OCI-M2 (cell line): ENCODE measurements around the gene OR51V1.
"Not testable (repeated sequence)": the region's sequence is repeated elsewhere in the genome, so short reads cannot be mapped to it uniquely, and the experiment has no call there.

Experiments used
- DNase-seq: peaks from one replicate; lab custom pipeline; 2025; ENCODE audit not compliant: unreplicated experiment; lab: John Stamatoyannopoulos, UW

OR51V1 gene

DNA sequence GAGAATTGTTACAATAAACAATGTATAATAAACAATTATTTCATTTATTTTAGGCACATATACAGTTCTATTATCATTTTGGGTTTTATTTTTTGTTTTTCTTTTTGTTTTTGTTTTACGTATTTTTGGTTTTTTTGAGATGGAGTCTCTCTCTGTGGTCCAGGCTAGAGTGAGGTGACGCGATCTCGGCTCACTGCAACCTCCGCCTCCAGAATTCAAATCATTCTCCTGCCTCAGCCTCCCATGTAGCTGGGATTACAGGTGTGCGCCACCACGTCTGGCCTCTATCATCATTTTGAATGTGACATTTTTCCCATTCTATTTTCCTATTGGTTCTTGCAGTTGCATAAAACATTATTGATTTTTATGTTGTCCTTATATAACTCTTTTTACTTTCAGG is 25.5 kb downstream of the OR51V1 start:
- DNase-seq = no peak

GRCh38 chr11:5171856-5172255 is 28.6 kb downstream of the OR51V1 start:
- DNase-seq = no peak

GRCh38 chr11:5165898-5166297 is 34.6 kb downstream of the OR51V1 start:
- not testable (repeated sequence) for DNase-seq

DNA sequence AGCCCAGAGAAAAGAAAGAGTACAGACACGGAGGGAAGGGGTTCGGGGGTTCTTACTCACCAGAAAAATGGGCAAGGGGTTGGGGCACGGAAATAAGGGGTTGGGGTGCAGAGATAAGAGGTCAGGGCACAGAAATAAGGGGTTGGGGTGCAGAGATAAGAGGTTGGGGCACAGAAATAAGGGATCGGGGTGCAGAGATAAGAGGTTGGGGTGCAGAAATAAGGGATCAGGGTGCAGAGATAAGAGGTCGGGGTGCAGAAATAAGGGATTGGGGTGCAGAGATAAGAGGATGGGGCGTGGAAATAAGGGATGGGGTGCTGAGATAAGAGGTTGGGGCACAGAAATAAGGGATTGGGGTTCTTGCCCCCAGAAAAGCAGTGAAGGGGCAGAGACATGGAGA is 35.7 kb downstream of the OR51V1 start:
- not testable (repeated sequence) for DNase-seq

DNA sequence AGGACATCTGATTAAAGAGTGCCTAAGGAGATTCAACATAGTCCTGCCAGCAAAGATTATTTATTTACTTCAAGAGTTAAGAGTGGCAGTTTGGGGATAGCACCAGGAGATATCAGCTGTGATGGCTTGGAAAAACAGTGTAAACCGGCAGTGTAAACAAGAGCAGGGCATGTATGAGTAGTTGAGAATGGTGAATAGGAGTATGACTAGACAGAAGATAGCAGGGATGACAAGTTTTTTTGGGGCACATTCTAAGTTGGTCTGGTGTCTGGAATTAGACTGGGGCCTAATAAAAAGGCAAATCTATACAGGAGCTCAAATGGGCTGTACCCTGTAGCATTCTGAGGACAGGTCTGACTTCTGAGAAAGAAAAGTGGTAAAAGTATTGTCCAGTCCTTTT is 39.4 kb downstream of the OR51V1 start:
- DNase-seq = not testable (repeated sequence)

DNA sequence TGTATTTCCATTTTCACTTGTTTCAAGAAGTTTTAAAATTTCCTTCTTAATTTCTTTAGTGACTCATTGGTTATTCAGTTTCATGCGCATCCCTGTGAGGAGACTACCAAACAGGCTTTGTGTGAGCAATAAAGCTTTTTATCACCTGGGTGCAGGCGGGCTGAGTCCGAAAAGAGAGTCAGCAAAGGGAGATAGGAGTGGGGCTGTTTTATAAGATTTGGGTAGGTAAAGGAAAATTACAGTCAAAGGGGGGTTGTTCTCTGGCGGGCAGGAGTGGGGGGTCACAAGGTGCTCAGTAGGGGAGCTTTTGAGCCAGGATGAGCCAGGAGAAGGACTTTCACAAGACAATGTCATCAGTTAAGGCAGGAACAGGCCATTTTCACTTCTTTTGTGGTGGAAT is 40.3 kb downstream of the OR51V1 start:
- not testable (repeated sequence) for DNase-seq

DNA sequence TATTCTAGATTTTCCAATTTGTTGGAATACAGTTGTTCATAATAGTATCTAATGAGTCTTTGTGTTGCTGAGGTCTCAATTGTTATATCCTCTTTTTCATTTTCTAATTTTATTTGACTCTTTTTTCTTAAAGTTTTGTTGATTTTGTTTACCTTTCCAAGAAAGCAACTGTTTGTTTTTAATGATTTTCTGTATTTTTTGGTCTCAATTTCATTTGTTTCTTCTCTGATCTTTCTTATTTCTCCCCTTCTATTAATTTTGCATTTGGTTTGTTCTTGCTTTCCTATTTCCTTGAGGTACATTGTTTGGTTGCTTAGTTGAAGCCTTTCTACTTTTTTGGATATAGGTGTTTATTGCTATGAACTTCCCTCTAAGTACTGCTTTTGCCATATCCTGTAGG is 40.7 kb downstream of the OR51V1 start:
- no peak for DNase-seq

GRCh38 chr11:5154657-5155056 is 45.8 kb downstream of the OR51V1 start, which contains the start of gene OR52A1:
TSS of gene OR52A1 (minus strand) at chr11:5154757. CDS start at chr11:5152369, 2,388 bp downstream.
- DNase-seq = no peak

DNA sequence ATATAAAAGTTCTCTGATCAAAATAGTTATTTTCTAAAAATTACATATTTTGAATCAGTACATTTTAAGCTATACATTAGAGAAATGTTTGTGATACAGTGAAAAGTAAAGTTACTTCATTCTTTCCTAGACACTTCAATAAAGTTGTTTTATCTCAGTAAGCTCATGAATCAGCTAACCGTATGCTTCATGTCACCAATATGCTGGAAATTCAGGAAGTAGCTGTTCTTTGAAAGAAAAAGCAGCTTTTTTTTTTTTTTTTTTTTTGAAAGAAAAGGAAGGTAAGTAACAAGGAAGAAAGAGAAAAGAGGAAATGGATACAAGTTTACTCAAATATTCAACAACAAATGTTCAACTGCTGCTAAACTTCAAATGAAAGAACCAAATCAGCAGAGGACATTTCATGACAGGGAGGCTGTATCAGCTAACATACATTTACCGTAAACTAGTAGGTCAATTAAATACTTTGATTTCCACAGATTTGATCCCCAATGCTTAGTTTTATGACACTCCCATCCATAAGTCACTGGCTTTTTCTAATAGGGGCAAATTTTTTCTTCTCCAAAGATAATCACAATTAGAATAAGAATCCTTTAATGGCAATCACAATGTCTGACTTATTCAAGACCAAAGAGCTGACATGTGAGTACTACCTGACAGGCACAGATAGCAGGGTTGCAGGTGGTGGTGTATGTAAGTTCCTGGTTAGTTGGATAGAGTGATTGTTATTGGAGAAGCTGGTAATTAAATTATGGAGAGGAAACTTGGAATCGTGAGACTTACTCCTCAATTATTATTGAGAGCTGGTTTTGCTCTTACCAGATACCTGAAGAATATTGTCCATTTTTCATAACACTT is 46.7 kb downstream of the OR51V1 start:
- DNase-seq = no peak

DNA sequence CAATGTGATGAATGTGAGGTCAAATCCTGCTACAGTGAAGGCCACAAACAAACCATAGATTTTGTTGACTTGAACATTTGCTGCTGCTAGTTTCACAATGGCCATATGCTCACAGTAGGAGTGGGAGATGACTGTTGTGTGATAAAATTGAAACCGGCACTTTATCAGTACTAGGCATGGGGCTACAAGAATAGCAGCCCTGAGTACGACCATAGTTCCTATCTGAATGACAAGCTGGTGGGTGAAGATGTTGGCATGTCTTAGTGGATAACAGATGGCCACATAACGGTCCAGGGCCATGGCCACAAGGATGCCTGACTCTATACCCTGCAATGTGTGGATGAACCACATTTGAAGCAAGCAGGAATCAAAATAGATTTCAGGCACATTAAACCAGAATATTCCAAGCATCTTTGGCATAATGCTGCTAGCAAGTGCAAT is 48.7 kb downstream of the OR51V1 start:
- DNase-seq = peak; percentile 64
